Prostate gland (tissue), 2 donors: ENCODE measurements around the gene CNTNAP2.

ENCODE experiments used
- CTCF ChIP-seq, 4 experiments: fragments of 200-600 bp in 2 of 4; fragments of 450-650 bp in 2 of 4; sonication (generic) in 2 of 4; IDR thresholded peaks; 1 replicate in 3 of 4; 2 replicates in 1 of 4; pipeline ENCODE4 v1.5.1; 2016 to 2019; ENCODE audit warnings: antibody characterized with exemption in 4 of 4, mild to moderate bottlenecking in 2 of 4, moderate library complexity in 2 of 4
- POLR2A ChIP-seq: fragments of 450-650 bp; IDR thresholded peaks from one replicate; pipeline ENCODE4 v1.6.1; 2016; ENCODE audit warnings: antibody characterized with exemption, mild to moderate bottlenecking
- POLR2AphosphoS5 ChIP-seq: sonication (generic); formaldehyde crosslinking; IDR thresholded peaks from one replicate; pipeline ENCODE4 v1.6.1; 2017; ENCODE audit warnings: antibody characterized with exemption

GRCh38 chr7:148212731-148213130 lies 2096.1 kb downstream of the CNTNAP2 start:
- TF ChIP-seq POLR2AphosphoS5, result no peak
- no peak for TF ChIP-seq CTCF (IDR thresholded peaks at IDR 0.05)
- no peak for TF ChIP-seq POLR2A
